AG09319 (cell line): Measurements from ENCODE around the gene TMTC2.

Experiments used
- DNase-seq: peaks from one replicate; pipeline ENCODE4 v3.0.0-alpha.2; 2010; ENCODE audit warnings: low read depth; ENCODE audit errors: extremely low read depth
- TF ChIP-seq, protein P1 (sequence below): IDR thresholded peaks from 2 replicates; pipeline ENCODE4 v1.5.1; 2011; ENCODE audit warnings: low read depth, mild to moderate bottlenecking, inconsistent platforms, low read length, moderate library complexity

TMTC2 gene

DNA sequence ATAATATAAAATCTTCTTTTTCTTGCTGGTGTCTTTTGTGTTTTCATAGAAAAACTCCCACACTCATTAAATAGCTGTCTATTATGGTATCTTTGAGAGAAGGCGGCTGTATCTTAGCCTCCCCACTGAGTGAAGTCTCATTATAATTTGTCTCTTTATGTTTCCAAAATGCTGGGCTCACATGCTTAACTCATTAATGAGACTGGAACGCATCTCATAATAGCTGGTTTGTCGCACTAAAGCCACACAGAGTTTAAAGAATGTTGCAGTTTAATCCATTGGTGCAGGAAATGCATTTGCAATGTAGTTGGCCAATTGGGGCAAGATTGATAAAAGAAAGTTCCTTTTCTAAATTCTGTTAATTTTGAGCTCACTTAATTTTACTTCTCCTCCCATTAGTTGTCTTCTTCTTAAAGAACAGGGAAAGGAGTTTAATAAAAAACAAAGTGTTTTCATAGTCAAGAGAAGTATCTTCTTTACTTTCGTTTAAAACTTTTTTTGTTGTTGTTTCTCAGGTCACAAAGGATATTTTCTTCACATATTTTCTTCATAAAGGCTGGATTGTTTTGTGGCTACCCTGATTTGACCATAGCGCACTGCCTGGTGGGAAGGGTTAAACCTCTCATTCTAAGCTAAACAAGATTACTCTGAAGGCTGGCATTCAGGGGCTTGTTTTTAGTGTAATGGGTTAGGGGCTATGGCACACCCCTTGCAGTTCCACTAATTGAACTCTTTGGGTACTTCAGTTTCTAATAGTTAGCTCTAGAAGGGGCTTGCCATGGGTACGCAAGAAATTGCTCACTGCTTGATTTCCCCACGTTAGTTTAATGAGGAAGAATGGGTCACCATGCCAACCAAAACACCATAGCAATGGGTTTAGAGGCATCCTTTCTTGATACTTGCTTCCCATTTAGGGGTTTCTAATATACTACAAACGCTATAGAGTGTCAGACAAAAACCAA, 197.0 kb downstream of the TMTC2 start:
- TF ChIP-seq, protein P1, sequence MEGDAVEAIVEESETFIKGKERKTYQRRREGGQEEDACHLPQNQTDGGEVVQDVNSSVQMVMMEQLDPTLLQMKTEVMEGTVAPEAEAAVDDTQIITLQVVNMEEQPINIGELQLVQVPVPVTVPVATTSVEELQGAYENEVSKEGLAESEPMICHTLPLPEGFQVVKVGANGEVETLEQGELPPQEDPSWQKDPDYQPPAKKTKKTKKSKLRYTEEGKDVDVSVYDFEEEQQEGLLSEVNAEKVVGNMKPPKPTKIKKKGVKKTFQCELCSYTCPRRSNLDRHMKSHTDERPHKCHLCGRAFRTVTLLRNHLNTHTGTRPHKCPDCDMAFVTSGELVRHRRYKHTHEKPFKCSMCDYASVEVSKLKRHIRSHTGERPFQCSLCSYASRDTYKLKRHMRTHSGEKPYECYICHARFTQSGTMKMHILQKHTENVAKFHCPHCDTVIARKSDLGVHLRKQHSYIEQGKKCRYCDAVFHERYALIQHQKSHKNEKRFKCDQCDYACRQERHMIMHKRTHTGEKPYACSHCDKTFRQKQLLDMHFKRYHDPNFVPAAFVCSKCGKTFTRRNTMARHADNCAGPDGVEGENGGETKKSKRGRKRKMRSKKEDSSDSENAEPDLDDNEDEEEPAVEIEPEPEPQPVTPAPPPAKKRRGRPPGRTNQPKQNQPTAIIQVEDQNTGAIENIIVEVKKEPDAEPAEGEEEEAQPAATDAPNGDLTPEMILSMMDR: no peak
- DNase-seq: no peak

DNA sequence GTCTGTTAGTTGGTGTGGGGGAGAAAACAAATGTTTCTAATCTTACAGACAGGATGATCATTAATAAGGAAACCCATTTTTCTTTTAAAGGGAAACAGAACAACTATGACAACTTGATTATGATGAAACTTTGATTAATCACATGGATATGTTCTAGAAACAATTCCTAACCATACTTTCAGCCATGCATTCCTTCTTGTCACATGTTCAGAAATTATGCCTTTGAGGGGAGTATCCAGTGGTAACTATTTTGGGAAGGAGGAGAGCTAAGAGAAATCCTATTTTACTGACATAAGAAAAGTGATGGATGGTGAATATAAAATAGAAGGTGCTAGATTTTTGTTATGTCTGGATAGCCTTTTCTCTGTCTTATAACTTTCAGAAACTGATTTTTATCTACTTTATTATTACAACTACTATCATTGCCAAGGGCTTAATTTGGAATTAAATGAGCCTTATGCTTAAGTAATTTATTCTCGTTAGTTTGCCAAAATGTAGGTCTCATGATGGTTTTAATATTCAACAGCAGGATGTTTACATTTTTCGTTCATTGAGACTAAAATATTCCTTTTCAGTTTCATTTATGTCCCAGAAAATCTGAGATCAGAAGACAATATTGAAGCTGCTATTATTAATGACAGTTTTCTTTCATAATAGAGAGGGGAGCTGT, 200.1 kb downstream of the TMTC2 start:
- no peak for DNase-seq
- TF ChIP-seq, protein P1: no peak

DNA sequence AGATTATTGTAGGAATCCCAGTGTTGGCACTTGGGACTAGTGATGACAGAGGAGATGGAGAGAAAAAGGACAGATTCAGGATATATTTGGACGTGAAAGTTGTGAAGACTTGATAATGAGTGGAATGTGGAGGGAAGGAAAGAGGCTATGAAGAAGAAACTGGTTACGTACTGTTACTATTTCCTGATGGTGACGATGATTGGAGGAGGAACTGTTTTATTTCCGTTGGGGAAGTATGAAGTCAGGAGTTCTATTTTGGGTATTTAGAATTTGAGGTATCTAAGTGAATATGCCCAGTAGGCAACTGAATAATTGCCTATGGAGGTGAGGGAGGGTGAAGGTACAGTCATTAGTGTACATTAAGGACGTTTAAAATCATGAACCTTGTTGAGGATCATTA, 207.2 kb downstream of the TMTC2 start:
- DNase-seq: no peak
- TF ChIP-seq, protein P1: no peak

- DNase-seq: no peak
- TF ChIP-seq, protein P1: no peak
Measured at GRCh38 chr12:82896277-82896676, 209.6 kb downstream of the TMTC2 start.

DNA sequence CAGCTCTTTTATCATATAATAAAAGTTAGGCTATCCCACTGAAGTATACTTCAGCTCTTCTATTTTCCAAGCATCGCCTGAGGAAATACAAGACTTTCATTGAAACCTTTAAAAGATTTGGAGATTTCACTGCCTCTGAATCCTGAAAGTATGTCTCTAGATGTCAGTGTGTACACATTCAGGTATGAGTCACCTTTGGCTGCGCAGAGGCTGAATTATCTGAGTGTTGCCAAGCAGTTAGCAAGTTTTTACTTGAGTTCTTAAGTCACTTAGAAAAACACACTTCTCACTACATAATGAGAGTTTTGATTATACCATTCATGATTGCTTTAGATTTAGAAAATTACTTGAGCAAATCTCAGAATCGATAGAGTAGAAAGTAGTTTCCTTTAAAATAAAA, 210.3 kb downstream of the TMTC2 start:
- DNase-seq: no peak
- TF ChIP-seq, protein P1: no peak

- DNase-seq: no peak
Measured at GRCh38 chr12:82898441-82898840, 211.7 kb downstream of the TMTC2 start.

More at GRCh38 chr12:82898441-82898840, 211.7 kb downstream of the TMTC2 start:
- TF ChIP-seq, protein P1: no peak
